PC-3 (cell line): ENCODE measurements around the gene CCDC158.

Source experiments
- EZH2 ChIP-seq: fragments of 300-600 bp; sonication (generic); IDR thresholded peaks from one replicate; pipeline ENCODE4 v1.6.1; 2017; ENCODE audit warnings: antibody characterized with exemption, mild to moderate bottlenecking, low read length; ENCODE audit not compliant: unreplicated experiment
- EZH2phosphoT487 ChIP-seq: fragments of 300-600 bp; sonication (generic); IDR thresholded peaks from 2 replicates; pipeline ENCODE4 v1.6.1; 2018; ENCODE audit warnings: mild to moderate bottlenecking, antibody characterized with exemption, low read length, borderline replicate concordance
- TF ChIP-seq, protein P1 (sequence below): fragments of 300-600 bp; sonication (generic); conservative IDR thresholded peaks from 2 replicates; pipeline ENCODE4 v1.5.1; 2017; ENCODE audit warnings: antibody characterized with exemption, low read depth, mild to moderate bottlenecking, low read length

- TF ChIP-seq, protein P1, sequence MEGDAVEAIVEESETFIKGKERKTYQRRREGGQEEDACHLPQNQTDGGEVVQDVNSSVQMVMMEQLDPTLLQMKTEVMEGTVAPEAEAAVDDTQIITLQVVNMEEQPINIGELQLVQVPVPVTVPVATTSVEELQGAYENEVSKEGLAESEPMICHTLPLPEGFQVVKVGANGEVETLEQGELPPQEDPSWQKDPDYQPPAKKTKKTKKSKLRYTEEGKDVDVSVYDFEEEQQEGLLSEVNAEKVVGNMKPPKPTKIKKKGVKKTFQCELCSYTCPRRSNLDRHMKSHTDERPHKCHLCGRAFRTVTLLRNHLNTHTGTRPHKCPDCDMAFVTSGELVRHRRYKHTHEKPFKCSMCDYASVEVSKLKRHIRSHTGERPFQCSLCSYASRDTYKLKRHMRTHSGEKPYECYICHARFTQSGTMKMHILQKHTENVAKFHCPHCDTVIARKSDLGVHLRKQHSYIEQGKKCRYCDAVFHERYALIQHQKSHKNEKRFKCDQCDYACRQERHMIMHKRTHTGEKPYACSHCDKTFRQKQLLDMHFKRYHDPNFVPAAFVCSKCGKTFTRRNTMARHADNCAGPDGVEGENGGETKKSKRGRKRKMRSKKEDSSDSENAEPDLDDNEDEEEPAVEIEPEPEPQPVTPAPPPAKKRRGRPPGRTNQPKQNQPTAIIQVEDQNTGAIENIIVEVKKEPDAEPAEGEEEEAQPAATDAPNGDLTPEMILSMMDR: no peak
- TF ChIP-seq EZH2 (no peak), EZH2phosphoT487 (no peak)
These were observed 94.4 kb downstream of the CCDC158 start for GRCh38 chr4:76326515-76326914.
